Stimulated activated naive CD8-positive, alpha-beta T cell treated with anti-CD3 and anti-CD28 coated beads, Interleukin-15, Interleukin-2, amounts not matched to agents 100 ng/mL and 50 ng/mL, for 24 hours (primary cell): Measurements from ENCODE around the gene NHERF1.

ENCODE experiments used
- H3K27ac Mint-ChIP-seq: one replicate; pipeline ENCODE4 v1.8.0; 2021; ENCODE audit warnings: mild to moderate bottlenecking, mixed read lengths
- H3K27me3 Mint-ChIP-seq: one replicate; pipeline ENCODE4 v1.8.0; 2021; ENCODE audit warnings: mixed read lengths
- H3K36me3 Mint-ChIP-seq: one replicate; pipeline ENCODE4 v1.8.0; 2021; ENCODE audit warnings: low read depth, mixed read lengths
- H3K4me1 Mint-ChIP-seq: one replicate; pipeline ENCODE4 v1.8.0; 2021; ENCODE audit warnings: low read depth, mixed read lengths
- H3K4me3 Mint-ChIP-seq: one replicate; pipeline ENCODE4 v1.8.0; 2021; ENCODE audit warnings: mild to moderate bottlenecking, mixed read lengths
- H3K9me3 Mint-ChIP-seq: one replicate; pipeline ENCODE4 v1.8.0; 2021; ENCODE audit warnings: mixed read lengths

NHERF1 gene

GRCh38 chr17:74728033-74728701 lies 20.3 kb upstream of the NHERF1 start:
- Mint-ChIP-seq H3K4me1 (peaks cover 18% of the 10 kb centered on the region), H3K27me3 (no peaks in the 10 kb centered on the region), H3K36me3 (no peaks in the 10 kb centered on the region), H3K4me3 (no peak overlapping the region), H3K27ac (no peak overlapping the region), H3K9me3 (no peaks in the 10 kb centered on the region)

GRCh38 chr17:74728702-74729075 lies 19.7 kb upstream of the NHERF1 start:
- H3K27ac Mint-ChIP-seq = no peak overlapping the region

DNA sequence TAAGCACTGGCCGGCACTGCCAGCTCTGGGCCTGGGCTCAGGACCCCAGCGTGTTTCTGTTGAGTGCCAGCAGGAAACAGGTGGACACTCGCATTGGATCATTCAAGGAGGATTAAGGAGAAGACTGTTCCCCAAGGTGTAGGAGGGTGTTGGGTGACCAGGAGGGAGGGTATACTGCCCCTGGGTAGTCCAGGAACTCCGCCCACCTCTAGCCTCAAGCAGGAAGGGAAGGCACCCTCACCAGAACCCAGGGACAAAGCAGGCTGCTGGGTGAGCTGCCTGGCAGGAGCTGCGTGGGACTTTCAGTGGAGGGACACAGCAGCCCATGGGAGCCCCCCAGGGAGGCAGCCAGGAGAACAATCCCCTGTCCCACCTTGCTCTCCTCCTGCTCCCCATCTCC lies 19.1 kb upstream of the NHERF1 start:
- Mint-ChIP-seq H3K27ac (no peak overlapping the region), H3K4me3 (no peak overlapping the region), H3K9me3 (no peaks in the 10 kb centered on the region), H3K4me1 (peaks cover 18% of the 10 kb centered on the region), H3K36me3 (no peaks in the 10 kb centered on the region), H3K27me3 (no peaks in the 10 kb centered on the region)

More at GRCh38 chr17:74728702-74729075, 19.7 kb upstream of the NHERF1 start:
- Mint-ChIP-seq H3K36me3 (no peaks in the 10 kb centered on the region), H3K27me3 (no peaks in the 10 kb centered on the region), H3K4me1 (peaks cover 18% of the 10 kb centered on the region), H3K4me3 (no peak overlapping the region), H3K9me3 (no peaks in the 10 kb centered on the region)

DNA sequence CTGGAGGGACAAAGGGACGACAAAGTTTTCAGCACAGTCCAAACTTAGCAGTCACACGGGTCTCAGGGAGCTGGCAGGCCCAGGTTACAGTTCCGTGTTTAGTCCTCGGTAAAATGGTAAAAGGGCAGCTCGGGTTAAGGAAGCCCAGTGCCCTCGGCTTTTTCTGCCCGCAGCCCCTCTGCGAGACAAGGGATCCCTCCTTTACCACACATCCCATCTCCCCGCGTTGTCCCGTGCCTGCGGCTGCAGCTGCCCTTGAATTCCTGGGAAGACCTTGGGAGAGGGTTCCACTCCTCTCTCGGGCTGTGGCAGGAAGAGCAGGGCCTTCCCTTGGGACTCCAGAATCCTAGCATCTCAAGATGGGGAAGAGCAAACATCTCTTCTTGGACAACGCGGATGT lies 18.6 kb upstream of the NHERF1 start:
- Mint-ChIP-seq H3K4me3 (no peak overlapping the region), H3K9me3 (no peaks in the 10 kb centered on the region), H3K4me1 (peaks cover 18% of the 10 kb centered on the region), H3K27me3 (no peaks in the 10 kb centered on the region), H3K36me3 (no peaks in the 10 kb centered on the region), H3K27ac (no peak overlapping the region)

DNA sequence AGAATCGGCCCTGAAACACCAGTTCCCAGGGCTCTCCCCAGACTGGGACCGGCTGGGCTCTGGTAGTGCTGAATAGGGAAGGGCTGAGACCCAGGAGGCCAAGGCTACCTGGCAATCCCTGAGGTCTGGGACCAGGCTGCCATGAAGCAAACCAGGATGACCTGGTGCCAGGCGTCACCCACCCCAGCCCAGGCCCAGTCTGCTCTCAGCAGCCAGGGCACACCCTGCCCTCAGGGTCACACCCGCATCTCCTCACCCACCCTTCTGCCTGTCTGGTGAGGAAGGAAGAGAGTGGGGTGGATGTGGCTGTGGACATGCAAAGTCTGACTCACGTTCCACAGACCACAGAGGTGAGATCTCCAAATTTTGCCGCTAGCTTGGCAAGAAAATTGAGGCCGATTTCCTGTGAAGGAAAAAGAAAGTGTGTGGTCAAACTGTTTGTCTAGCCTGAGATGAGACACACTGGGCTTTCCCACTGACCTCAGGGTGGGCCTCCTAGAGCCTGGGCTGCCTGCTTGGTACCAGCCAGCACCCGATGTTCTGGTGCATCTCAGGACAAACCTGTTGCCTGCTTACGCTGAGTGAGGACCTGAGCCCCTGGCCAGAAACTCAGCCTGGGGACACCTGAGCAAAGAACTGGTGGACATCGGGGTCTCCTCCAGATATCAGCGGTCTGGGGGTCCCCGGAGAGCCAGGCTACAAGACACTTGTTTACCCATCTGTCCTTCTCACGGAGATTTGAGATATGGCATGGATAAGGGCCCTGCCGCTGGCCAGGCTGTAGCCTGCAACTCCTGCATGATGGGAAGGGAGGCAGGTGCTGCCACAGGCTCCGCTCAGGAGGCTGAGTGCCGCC lies 17.7 kb upstream of the NHERF1 start:
- H3K9me3 Mint-ChIP-seq = no peaks in the 10 kb centered on the region
- H3K4me3 Mint-ChIP-seq = peak overlapping the region; percentile 34
- no peaks in the 10 kb centered on the region for H3K36me3 Mint-ChIP-seq
- H3K4me1 Mint-ChIP-seq = peaks cover 18% of the 10 kb centered on the region
- H3K27ac Mint-ChIP-seq = no peak overlapping the region
- H3K27me3 Mint-ChIP-seq = no peaks in the 10 kb centered on the region

DNA sequence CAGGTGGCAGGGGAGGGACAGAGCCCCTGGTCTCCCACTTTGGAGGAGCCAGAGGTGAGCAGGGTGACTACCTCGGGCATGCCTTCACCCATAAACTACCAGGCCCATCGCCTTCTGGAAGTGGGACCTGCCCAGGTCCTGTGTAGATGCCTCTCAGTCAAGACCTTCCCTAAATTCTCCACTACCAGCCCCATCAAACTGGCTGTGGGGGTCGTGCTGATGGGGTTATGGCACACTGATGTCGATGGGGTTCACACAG lies 17.2 kb upstream of the NHERF1 start:
- Mint-ChIP-seq H3K4me1 (peaks cover 20% of the 10 kb centered on the region), H3K27ac (no peak overlapping the region), H3K36me3 (no peaks in the 10 kb centered on the region), H3K9me3 (no peaks in the 10 kb centered on the region), H3K27me3 (peaks cover 2% of the 10 kb centered on the region), H3K4me3 (no peak overlapping the region)

- Mint-ChIP-seq H3K9me3 (no peaks in the 10 kb centered on the region), H3K36me3 (no peaks in the 10 kb centered on the region), H3K4me3 (no peak overlapping the region), H3K27me3 (peaks cover 5% of the 10 kb centered on the region), H3K4me1 (peaks cover 24% of the 10 kb centered on the region), H3K27ac (no peak overlapping the region)
Observed at GRCh38 chr17:74732042-74732867, 16.2 kb upstream of the NHERF1 start.

DNA sequence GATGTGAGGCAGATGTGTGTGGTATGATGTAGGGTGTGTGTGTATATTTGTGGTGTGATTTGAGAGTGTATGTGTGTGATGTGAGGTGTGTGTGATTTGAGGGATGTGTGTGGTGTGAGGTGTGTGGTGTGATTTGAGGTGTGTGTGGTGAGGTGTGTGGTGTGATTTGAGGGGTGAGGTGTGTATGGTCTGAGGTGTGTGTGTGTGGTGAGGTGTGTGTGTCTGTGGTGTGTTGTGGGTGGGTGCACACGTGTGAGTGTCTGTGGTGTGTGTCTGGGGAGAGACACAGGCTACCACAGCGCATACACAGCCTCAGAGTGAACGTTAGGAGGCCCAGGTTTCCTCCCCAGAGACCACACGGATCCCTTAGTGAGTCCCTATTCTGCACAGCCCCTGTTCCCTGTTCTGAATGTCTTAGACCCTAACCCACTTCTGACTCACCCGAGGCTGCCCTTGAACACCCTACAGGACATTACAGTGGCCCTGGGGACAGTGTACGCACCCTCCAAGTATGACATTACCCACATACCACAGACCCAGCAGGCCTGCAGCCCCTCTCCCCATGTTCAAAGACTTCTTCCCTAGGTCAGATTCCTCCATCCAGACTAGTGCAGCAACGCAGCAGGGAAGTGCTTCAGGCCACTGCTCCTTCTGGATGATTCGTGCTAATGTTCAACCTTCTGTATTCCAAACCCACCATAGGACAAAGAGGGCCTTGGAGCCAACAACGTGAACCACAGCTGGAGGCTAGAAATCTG lies 14.9 kb upstream of the NHERF1 start:
- Mint-ChIP-seq H3K4me1 (peaks cover 37% of the 10 kb centered on the region), H3K27me3 (peaks cover 5% of the 10 kb centered on the region), H3K4me3 (no peak overlapping the region), H3K9me3 (no peaks in the 10 kb centered on the region), H3K36me3 (no peaks in the 10 kb centered on the region), H3K27ac (no peak overlapping the region)

- peaks cover 5% of the 10 kb centered on the region for H3K27me3 Mint-ChIP-seq
- no peak overlapping the region for H3K4me3 Mint-ChIP-seq
- peaks cover 44% of the 10 kb centered on the region for H3K4me1 Mint-ChIP-seq
- H3K27ac Mint-ChIP-seq = no peak overlapping the region
- H3K9me3 Mint-ChIP-seq = no peaks in the 10 kb centered on the region
- H3K36me3 Mint-ChIP-seq = no peaks in the 10 kb centered on the region
Observed at GRCh38 chr17:74734256-74734655, 14.2 kb upstream of the NHERF1 start.

GRCh38 chr17:74736513-74737298 lies 11.7 kb upstream of the NHERF1 start, which contains the start of gene RAB37:
RAB37 (plus strand) TSS chr17:74737256; CDS start chr17:74737273, 17 bp downstream.
- Mint-ChIP-seq H3K27ac (peak within 1 kb of the TSS; percentile 76), H3K4me3 (peak within 1 kb of the TSS; percentile 78), H3K27me3 (peaks cover 5% of the 10 kb centered on the region), H3K36me3 (no peaks in the 10 kb centered on the region), H3K4me1 (peaks cover 49% of the 10 kb centered on the region), H3K9me3 (no peaks in the 10 kb centered on the region)

DNA sequence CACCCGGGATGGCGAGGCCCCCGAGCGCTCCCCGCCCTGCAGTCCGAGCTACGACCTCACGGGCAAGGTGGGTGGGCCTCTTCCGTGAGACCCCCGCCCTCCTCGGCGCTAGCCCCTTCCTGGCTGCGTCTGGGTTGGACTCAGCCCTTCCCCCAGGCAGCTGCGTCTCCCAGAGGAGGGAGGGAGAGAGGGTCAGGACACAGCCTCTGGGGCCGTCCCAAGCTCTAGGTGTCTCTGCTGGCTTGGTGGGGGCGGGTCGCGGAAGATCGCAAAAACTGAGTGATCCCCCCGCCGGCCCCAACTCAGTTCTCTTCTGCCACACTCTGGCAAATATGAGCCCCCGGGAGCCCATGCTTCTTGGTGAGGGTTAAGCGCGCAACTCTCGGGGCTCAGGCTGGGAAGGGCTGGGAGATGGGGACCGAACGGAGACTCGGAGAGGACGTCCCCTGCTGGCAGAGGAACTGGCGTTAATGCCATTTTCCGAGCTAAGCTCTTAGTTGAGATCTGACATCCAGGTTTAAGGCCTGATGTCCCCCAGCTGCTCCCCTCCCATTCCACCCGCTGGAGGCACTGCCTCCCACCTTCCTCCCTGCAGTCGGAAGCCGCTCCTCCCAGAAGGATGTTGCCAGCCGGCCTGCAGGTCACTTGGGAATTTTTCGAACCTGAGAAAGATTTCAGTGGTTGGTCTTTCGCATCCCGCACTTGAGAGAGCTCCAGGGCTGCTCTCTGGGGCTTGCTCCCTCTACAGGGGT lies 11.0 kb upstream of the NHERF1 start:
- no peaks in the 10 kb centered on the region for H3K36me3 Mint-ChIP-seq
- peak overlapping the region; percentile 49 for H3K27ac Mint-ChIP-seq
- H3K4me1 Mint-ChIP-seq = peaks cover 57% of the 10 kb centered on the region
- H3K4me3 Mint-ChIP-seq = peak overlapping the region; percentile 78
- H3K27me3 Mint-ChIP-seq = peaks cover 5% of the 10 kb centered on the region
- no peaks in the 10 kb centered on the region for H3K9me3 Mint-ChIP-seq

DNA sequence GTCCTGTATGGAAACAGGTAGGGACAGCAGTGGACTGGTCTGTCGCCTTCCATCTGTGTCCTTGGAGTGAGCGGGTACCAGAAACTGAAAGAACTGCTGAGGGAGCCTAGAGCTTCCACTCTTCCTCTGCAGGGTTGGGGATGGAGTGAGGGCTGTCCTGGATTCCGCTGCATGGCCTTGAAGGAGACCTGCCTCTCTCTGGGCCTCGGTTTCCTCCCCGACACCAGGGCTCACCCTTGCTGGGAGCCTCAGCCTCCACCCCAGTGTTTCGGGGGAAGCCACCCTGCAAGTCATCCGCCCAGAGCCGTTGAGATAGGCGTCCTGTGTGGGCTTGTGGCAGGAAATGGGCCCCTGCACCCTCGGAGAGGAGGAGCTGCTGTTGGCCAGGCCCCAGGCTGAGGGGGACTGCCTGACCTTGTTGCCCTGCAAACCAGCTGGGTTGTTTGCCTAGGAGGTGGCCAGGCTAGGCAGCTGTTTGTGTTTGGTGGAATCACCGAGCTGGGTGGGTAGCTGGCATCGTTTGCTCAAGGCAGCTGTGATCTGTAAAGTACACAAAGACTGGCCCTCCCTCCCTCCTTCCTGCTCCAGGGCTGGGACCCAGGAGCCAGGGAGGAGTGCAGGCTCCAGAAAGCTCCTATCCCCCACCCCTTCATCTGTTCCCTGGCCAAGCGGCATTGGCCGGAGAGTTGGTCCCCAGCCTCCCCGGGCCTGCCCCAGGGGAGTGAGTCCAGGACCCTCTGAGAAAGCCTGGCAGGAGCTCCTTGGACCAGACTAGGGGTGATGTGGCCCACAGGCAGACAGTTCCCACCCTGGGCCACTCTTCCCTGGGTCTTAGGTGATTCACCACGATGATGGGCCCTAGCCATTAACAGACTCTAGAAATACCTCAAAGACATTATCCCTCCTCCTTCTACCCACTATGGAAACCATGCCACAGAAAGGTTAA lies 10.1 kb upstream of the NHERF1 start:
- H3K4me1 Mint-ChIP-seq = peaks cover 65% of the 10 kb centered on the region
- H3K9me3 Mint-ChIP-seq = no peaks in the 10 kb centered on the region
- H3K27me3 Mint-ChIP-seq = peaks cover 5% of the 10 kb centered on the region
- H3K27ac Mint-ChIP-seq = peak overlapping the region; percentile 76
- no peaks in the 10 kb centered on the region for H3K36me3 Mint-ChIP-seq
- H3K4me3 Mint-ChIP-seq = peak overlapping the region; percentile 78
